ENCODE data around the gene TRIO.

The TRIO gene

DNA sequence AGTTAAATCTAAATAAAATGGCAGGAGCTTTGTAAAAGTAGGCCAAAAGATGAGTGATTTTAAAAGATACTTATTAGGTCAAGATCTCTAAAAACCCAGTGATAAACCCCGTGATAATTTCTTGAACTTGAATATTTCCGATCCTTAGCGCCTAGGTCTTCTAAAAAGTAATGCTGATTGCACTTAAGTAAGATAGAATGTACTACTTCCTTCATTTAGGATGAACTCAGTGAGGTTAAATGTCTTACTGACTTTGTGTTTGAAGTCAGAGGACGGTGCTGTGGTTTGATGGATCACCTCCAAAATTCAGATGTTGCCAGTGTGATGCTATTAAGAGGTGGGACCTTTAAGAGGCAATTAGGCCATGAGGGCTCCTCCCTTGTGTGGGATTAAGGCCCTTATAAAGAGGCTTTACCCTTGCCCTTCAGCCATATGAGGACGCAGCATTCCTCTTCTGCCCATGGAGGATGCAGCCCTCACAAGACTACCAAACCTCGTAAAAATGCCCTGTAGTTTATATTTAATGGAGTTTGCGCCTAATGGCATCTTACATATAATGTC lies 130.1 kb downstream of the TRIO start:
- DNase-seq = no peak

DNA sequence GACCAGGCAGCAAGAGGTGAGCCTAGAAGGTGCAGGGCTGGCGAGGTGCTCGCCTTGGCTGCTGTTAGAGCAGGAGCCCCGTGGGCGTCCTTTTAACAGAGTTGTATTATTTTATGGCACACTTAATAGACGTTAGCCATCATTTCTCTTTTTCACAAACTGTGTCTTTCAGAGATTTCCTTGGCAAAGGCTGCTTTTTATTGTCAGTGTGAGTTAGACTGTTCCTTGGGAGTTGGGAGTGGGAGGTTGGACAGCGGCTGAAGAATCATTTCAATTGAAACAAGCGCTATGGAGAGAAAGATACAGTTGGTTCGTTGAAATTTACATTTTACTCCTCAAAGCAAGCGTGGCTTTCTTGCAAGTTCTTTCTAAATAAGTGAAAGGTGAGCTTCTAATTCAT lies 133.2 kb downstream of the TRIO start:
- no peak for DNase-seq

GRCh38 chr5:14277385-14278320 lies 134.5 kb downstream of the TRIO start:
- DNase-seq = no peak

DNA sequence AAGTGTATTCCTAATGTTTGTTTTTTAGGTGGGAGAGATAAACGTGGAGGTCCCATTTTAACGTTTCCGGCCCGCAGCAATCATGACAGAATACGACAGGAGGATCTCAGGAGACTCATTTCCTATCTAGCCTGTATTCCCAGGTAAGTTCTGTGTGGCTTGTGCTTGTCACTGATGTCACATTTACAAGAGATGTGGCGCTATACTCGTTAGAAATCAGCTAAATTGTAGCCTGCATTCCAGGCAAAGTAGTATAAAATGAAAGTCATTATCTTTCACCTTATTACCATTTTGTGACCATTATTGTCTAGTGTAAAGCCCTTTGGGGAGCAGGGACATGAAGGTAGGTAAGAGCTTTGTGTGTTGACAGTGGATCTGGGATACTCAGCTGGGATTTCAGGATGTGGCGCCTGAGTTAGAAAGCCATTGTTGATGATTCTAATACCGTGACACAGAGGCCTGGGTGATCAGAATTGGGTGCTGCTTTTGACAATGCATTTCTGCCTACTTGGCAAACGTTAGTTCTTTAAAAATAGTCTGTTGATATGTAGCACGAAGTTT lies 137.2 kb downstream of the TRIO start:
- DNase-seq = no peak

GRCh38 chr5:14281746-14282181 lies 138.6 kb downstream of the TRIO start:
- no peak for DNase-seq

DNA sequence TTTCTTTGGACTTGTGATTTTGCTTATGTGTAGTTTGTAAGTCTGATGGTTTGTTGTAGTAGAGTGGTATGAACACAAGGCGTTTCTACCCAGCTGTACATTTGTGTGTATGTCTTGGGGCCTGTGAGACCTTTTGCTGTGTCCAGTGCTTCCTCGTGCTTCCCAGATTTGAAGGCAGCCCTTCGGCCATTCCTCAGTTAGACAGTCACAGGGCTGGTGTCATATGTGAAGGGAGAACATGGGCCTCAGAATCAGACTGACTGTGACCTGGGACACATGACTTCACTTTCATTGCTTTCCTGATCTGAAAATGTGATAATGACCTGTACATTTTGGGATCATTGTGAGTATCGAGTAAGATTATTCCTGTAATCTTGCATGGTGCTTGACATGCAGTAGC lies 140.0 kb downstream of the TRIO start:
- DNase-seq = no peak

DNA sequence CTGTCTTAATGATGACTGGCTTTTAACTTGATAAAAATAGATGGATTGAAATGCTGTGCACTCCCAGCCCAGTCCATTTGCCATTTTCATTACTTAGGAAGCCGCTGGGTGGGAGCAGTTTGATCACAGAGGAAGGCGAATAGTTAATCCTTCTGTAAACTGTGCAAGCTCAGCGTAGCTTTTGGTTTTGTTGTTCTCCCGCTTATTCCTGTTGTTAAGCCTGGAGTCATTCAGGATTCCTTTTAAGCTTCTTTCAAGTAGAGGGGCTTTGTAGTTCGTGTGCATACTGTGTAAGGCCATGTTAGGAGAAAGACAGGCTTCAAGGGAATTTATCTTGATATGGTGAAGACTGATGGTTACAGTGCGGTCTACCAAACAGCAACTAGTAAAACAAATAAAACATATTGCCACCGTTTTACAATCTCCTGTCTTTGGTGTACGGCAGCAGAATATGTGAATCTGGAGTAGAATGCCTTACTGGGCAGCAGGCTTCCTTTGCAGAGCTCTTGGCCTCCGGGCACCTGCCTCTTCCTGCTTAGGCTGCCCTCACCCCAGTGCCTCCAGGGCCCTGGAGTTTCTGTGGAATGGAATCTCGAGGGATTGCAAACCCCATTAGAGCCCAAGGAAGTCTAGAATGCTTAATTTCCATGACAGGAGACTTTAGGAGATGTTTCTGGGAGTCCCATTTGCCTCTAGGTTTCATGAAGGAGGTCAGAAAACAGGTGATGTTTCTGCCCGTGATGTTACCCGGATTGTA lies 141.4 kb downstream of the TRIO start:
- DNase-seq = no peak

DNA sequence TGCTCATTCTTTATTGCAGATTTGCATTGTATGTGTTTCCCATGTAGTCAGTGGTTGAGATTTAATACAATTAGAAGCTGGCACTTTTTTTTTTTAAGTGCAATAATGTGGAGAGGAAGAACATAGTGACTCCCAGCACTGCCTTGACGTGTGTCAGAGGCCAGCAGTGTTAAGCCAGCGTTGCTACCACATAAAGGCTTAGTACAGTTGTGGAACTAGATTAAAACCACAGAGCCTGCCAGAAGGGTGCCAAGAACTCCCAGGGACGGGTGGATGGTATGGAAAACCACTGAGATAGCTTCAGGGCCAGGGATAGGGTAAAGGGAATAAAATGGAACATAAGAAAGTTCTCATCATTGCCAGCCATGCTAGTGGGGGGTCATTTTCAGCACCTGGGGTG lies 142.9 kb downstream of the TRIO start:
- no peak for DNase-seq

GRCh38 chr5:14286574-14287421 lies 143.7 kb downstream of the TRIO start:
- no peak for DNase-seq

DNA sequence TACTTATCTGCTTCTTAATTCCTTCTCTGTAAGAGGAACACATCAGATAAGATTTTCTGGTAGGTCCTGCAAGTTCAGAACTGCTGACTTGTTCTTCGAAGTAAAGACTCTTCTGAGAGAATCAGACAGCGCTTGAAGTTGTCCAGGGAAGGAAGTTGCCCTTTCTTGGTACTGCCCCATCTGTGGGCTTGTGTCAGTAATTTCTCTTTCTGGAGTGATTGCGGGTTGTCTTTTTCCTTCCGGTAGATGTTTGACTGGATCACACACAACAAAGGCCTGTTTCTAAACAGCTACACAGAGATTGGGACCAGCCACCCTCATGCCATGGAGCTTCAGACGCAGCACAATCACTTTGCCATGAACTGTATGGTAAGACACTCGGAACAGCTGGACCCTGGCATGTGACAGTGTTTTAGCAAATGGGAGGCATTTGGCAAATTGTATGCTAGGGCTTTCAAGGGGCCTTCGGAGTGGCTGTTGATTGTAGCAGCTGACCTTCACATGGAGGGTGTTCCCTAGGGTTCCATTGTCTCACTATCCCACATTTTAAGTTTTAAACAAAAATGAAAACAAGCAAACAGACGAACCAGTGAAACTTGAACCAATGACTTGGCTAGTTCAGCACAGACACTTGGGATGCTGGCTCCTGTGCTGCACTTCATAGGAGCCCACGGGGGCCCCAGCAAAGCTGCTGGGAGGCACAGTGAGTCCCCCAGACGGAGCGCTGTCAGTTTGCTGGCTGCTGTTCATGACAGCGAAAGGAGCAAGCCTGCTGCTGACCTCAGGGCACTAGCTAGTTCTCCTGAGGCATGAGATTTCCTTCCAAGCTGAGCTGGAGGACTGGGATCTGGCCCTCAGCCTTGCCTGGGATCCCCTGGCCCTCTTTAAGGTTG lies 149.9 kb downstream of the TRIO start:
- no peak for DNase-seq

DNA sequence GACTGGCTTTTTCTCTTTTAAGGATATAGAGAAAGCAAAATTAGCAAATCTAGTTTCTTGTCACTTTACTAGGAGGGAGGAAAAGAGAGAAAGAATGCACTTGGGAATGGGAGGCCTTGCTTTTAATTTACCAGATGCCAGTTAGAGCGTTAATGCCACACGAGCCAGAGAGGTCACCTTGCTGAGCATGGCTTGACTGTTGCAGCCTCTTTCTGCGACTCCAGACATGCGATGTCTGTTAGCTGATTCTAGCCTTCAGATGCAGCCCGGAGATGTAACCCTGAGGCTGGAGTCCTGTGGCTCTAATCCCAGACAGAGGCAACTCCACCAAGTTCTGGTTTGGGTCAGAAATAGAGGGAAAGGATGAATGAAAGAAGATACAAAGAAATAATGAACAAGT lies 152.5 kb downstream of the TRIO start:
- DNase-seq = no peak

DNA sequence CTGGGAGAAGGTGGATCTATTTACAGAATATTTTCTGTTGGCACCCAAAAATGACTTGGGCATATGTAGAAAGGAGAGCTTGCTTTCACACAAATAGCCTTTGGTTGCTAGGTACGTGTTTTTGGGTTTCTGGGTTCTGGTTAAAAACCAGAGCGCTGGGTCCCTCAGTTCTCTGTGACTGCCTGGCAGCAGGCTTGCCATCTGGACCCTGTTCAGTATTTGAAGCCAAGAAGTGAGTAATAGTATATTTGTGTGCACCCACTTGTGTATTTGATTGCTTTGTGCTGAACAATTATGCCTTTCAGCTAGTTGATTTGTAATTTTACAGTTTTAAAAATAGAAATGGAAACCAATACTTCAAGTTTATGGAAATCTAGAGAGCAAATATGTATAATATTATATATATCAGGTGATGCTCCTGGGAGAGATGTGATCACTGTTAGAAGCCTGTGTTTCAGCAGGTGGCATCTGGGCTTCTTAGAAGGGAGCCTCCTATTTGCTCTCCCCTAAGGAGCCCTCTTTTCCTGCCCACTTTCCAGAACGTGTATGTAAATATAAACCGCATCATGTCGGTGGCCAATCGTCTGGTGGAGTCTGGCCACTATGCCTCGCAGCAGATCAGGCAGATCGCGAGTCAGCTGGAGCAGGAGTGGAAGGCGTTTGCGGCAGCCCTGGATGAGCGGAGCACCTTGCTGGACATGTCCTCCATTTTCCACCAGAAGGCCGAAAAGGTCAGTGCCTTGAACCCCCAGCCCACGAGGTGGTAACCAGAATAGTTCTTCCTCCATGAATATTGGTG lies 153.6 kb downstream of the TRIO start:
- DNase-seq = no peak

GRCh38 chr5:14297697-14298096 lies 154.6 kb downstream of the TRIO start:
- DNase-seq = no peak

DNA sequence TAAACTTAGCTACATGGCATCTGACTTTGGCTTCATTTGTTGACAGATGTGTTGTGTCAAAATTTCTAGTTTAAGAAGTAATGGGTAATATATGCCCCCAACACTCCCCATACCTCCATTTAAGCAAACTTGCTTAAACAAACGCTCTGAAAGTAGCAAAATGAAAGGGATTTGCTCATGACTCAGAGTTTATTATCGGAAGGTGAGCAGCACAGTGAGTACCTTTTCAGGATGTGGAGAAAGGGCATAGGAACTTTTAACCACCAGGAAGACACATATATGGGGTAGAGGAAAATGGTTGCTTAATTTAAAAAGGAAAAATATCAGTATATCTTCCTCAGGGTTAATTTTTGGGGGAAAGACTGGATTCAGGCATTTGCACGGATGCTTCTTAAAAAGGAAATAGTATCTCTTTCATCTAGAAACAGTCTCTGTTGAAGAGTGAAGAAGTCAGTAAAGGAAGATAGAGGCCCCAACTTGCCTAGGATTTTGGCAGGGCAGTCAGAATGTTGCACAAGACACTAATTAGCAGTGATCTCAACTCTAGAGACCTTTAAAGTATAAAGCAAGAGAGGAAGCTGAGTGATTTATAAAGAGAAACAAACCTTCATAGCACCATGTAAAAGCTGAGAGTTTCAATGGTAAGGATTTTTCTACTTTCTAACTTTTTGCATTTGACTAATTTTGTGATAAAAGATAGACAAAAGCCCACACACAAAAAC lies 155.1 kb downstream of the TRIO start:
- DNase-seq = no peak

GRCh38 chr5:14299666-14300065 lies 156.5 kb downstream of the TRIO start:
- DNase-seq = no peak

DNA sequence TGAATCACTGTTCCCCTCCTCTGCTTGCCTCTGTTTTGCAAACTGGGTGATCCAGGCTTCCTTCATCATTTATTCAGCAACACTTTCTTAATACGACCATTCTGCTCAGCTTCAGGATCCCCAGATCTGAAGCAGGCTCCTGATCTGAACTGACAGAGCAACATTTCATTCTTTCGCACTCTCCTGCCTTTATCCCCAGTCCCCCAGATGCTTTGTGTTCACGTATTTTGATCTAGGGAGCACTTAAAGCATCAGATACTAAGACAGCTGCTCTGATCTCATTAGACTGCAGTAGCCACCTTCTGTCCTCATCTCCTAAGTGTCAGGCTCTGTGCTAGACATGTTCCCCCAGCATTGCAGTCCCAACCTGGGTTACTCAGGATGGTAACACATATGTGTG lies 158.0 kb downstream of the TRIO start:
- no peak for DNase-seq

DNA sequence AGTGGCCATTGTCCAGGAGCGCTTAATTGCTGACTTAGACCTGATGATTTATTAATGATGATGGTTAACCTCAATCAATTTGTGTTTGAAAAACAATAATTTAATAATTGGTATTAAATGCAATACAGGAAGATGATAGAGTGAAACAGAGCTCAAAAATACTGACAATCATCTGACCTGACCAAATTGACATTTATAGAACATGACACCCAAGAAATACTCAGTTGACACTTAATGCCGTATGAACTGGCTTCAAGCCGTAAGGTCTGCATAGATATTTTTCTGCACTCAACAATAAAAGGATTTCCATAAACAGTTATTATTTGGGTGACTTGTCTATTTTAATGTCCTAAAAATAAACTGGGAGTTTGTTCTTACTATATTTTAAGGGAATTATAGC lies 159.2 kb downstream of the TRIO start:
- no peak for DNase-seq

DNA sequence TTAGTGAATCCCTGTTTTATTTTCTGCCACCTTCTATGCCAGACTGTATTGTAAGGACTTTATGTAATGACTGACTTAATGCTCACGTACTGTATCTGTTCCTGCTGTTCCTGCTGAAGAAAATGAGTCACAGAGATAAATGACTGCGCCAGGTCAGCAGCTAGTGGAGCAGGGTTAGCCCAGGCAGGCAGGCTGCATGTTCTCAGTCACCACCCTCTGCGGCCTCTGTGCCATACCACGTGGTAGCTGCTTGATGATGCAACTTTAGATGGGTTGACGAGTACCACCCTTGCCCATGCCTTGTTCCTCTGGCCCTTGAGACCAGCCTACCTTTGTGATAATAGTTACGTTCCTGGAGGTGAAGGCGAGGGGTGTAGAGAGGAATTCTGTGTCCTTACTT lies 161.9 kb downstream of the TRIO start:
- no peak for DNase-seq

DNA sequence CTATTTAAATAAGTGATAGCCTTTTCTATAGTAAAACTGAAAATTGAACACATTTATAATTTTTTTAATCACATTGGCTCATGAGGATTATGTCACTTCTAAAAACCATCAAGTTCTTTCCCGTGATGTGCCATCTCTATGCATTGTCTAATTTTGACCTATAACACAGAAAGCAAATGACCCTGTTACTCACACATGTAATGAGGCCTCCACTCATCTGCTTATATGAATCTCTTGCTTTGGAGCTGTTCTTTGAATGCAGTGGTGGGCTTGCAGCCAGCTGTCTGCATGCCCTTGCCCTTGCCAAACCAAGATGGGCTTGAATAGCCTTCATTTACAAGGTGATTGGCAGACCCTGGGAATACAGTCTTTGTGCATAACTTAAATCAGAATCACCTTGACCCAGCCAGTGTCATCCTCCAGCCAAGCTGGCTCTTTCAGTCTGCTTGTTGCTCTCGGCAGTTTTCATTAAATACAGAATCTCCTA lies 163.2 kb downstream of the TRIO start:
- no peak for DNase-seq
